ENCODE results near the gene BNC2.

Gene BNC2

DNA sequence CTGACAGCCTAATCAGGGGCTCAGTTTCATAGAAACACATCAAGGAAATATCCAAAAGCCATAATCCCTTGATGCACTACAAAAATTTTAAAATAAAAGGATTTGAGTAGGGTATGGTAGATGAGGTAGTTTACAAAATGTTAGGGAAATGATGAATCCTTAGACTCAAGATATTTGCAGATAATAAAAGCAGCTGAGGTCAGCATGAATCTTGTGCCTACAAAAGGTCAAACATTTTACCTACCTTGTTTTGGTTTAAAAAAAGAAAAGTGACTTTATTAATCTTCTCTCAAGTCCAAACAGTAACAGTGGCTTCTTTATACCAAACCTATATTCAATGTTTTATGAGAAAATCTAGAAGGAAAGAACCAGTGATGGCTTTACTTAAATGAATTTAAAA is 135.5 kb downstream of the BNC2 start:
- no peaks in the 10 kb centered on the region for H3K4me1 ChIP-seq (ENCODE audit: low read length)

DNA sequence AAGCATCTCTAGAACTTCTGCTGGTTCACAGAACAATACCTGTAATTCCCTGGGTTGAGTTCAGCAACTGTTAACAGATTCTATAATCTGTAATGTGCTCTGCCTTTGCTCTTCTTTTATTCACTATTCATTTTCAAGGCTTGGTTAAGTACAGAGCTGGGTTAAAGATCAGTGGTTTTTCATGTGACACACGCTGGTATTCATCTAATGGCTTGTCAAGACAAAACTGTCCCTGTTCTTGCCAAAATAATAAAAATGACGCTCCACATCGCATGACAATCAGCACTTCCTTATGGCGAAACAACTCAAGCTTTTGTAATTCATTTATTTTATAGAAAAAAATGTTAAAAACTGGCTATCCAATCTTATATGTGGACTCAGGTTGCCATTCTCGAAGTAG is 137.9 kb downstream of the BNC2 start:
- Histone ChIP-seq H4K20me1 (ENCODE audit: insufficient read depth, low read length) (no peaks in the 10 kb centered on the region), H3K79me2 (ENCODE audit: low read length) (no peaks in the 10 kb centered on the region), H3K9ac (ENCODE audit: low read length) (no peak overlapping the region), H3K27me3 (replicated peaks; ENCODE audit: insufficient read depth, low read length) (no peaks in the 10 kb centered on the region), H3K9me3 (replicated peaks; ENCODE audit: insufficient read depth, low read length) (no peaks in the 10 kb centered on the region), H3K27ac (ENCODE audit: low read length) (no peak overlapping the region), H3K4me3 (ENCODE audit: low read length) (no peak overlapping the region), H3F3A (ENCODE audit: insufficient read depth, low read length) (no peaks in the 10 kb centered on the region), H3K4me1 (ENCODE audit: low read length) (peaks cover 4% of the 10 kb centered on the region; the same call in 1 of the 2 replicates), H3K36me3 (replicated peaks; ENCODE audit: insufficient read depth, low read length) (no peaks in the 10 kb centered on the region), H3K9me2 (replicated peaks; ENCODE audit: insufficient read depth, low read length) (no peaks in the 10 kb centered on the region), H3K4me2 (ENCODE audit: low read depth, low read length) (no peak overlapping the region), H2AFZ (ENCODE audit: low read length) (no peak overlapping the region)
- TF ChIP-seq EZH2 (optimal IDR thresholded peaks at IDR 0.05; ENCODE audit: low read depth, low read length), result no peak
- TF ChIP-seq EZH2phosphoT487 (IDR thresholded peaks at IDR 0.05; ENCODE audit: low read length), result no peak
- TF ChIP-seq, protein P1, sequence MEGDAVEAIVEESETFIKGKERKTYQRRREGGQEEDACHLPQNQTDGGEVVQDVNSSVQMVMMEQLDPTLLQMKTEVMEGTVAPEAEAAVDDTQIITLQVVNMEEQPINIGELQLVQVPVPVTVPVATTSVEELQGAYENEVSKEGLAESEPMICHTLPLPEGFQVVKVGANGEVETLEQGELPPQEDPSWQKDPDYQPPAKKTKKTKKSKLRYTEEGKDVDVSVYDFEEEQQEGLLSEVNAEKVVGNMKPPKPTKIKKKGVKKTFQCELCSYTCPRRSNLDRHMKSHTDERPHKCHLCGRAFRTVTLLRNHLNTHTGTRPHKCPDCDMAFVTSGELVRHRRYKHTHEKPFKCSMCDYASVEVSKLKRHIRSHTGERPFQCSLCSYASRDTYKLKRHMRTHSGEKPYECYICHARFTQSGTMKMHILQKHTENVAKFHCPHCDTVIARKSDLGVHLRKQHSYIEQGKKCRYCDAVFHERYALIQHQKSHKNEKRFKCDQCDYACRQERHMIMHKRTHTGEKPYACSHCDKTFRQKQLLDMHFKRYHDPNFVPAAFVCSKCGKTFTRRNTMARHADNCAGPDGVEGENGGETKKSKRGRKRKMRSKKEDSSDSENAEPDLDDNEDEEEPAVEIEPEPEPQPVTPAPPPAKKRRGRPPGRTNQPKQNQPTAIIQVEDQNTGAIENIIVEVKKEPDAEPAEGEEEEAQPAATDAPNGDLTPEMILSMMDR (IDR thresholded peaks at IDR 0.05; ENCODE audit: low read length), result no peak
- no peak for DNase-seq

More for the DNA sequence above, 135.5 kb downstream of the BNC2 start:
- Histone ChIP-seq H4K20me1 (ENCODE audit: insufficient read depth, low read length) (no peaks in the 10 kb centered on the region), H3K9ac (ENCODE audit: low read length) (no peak overlapping the region), H3K36me3 (replicated peaks; ENCODE audit: insufficient read depth, low read length) (no peaks in the 10 kb centered on the region), H3F3A (ENCODE audit: insufficient read depth, low read length) (no peaks in the 10 kb centered on the region), H3K27me3 (replicated peaks; ENCODE audit: insufficient read depth, low read length) (no peaks in the 10 kb centered on the region), H2AFZ (ENCODE audit: low read length) (no peak overlapping the region), H3K4me2 (ENCODE audit: low read depth, low read length) (no peak overlapping the region), H3K4me3 (ENCODE audit: low read length) (no peak overlapping the region), H3K9me2 (replicated peaks; ENCODE audit: insufficient read depth, low read length) (no peaks in the 10 kb centered on the region), H3K79me2 (ENCODE audit: low read length) (no peaks in the 10 kb centered on the region), H3K9me3 (replicated peaks; ENCODE audit: insufficient read depth, low read length) (no peaks in the 10 kb centered on the region), H3K27ac (ENCODE audit: low read length) (no peak overlapping the region)
- DNase-seq, result no peak
- TF ChIP-seq EZH2phosphoT487 (IDR thresholded peaks at IDR 0.05; ENCODE audit: low read length), result no peak
- TF ChIP-seq, protein P1 (IDR thresholded peaks at IDR 0.05; ENCODE audit: low read length), result no peak
- no peak for TF ChIP-seq EZH2 (optimal IDR thresholded peaks at IDR 0.05; ENCODE audit: low read depth, low read length)

DNA sequence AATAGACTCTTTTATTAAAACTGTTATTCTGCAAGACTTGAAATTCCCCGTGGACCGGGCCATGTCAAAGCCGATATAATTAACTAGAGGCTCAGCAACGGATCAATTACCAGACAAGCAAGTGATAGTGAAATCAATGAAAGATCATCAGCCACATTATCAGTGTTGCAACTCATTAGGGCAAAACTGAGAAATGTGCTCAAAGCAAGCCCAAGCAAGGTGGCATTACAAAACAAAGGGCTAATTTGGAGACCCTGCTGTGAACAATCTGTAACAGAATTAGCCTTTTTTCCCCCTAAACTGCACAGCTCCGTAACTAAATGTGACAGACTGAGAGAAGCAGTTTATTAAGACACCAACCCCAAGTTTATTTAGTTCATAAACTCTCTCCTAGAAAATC is 140.3 kb downstream of the BNC2 start:
- Histone ChIP-seq H4K20me1 (ENCODE audit: insufficient read depth, low read length) (no peaks in the 10 kb centered on the region), H3K27ac (ENCODE audit: low read length) (no peak overlapping the region), H3K4me2 (ENCODE audit: low read depth, low read length) (no peak overlapping the region), H3K36me3 (replicated peaks; ENCODE audit: insufficient read depth, low read length) (no peaks in the 10 kb centered on the region), H3K9me3 (replicated peaks; ENCODE audit: insufficient read depth, low read length) (no peaks in the 10 kb centered on the region), H3K4me3 (ENCODE audit: low read length) (no peak overlapping the region), H3K4me1 (ENCODE audit: low read length) (peaks cover 4% of the 10 kb centered on the region; the same call in 1 of the 2 replicates), H3K79me2 (ENCODE audit: low read length) (no peaks in the 10 kb centered on the region), H3K9ac (ENCODE audit: low read length) (no peak overlapping the region), H3K27me3 (replicated peaks; ENCODE audit: insufficient read depth, low read length) (no peaks in the 10 kb centered on the region), H3K9me2 (replicated peaks; ENCODE audit: insufficient read depth, low read length) (no peaks in the 10 kb centered on the region), H3F3A (ENCODE audit: insufficient read depth, low read length) (no peaks in the 10 kb centered on the region), H2AFZ (ENCODE audit: low read length) (no peak overlapping the region)
- no peak for DNase-seq
- no peak for TF ChIP-seq EZH2phosphoT487 (IDR thresholded peaks at IDR 0.05; ENCODE audit: low read length)
- TF ChIP-seq, protein P1 (IDR thresholded peaks at IDR 0.05; ENCODE audit: low read length), result no peak
- TF ChIP-seq EZH2 (optimal IDR thresholded peaks at IDR 0.05; ENCODE audit: low read depth, low read length), result no peak

Data from MM.1S (cell line).